Activated T-helper 2 cell treated with anti-CD3 and anti-CD28 coated beads, Interferon-gamma antibody, Interleukin-2, Interleukin-4, amounts not matched to agents 10 μg/mL and 5 μg/mL and 100 μg/mL, durations not matched to agents 14 hours and 24 hours and 36 hours (primary cell): ENCODE measurements around the gene ZBTB3. TPM values are rescaled to one million over a fixed set of nuclear protein-coding genes. Genes with fewer than 3 reads are reported as not detected.

Experiments used
- DNase-seq: peaks from one replicate; pipeline ENCODE4 v3.0.0; 2021; ENCODE audit warnings: low spot score
- H3K27ac Mint-ChIP-seq: one replicate; pipeline ENCODE4 v1.8.0; 2021; ENCODE audit warnings: mixed read lengths
- H3K27me3 Mint-ChIP-seq: one replicate; pipeline ENCODE4 v1.8.0; 2021; ENCODE audit warnings: low read depth, mixed read lengths
- H3K36me3 Mint-ChIP-seq: one replicate; pipeline ENCODE4 v1.8.0; 2021; ENCODE audit warnings: low read depth, mixed read lengths
- H3K4me1 Mint-ChIP-seq: one replicate; pipeline ENCODE4 v1.8.0; 2021; ENCODE audit warnings: low read depth, mixed read lengths
- H3K4me3 Mint-ChIP-seq: one replicate; pipeline ENCODE4 v1.8.0; 2021; ENCODE audit warnings: low read depth, mild to moderate bottlenecking, moderate library complexity, mixed read lengths
- H3K9me3 Mint-ChIP-seq: one replicate; pipeline ENCODE4 v1.8.0; 2021; ENCODE audit warnings: mixed read lengths
- intact Hi-C: fragments of 100-400 bp; cut with micrococcal nuclease; formaldehyde crosslinking; loops from one replicate; pipeline ENCODE4 v1.15.1; 2023
- total RNA-seq: library from RNA; stranded (reverse); gene quantifications from 2 replicates; pipeline ENCODE4 v1.2.3, GENCODE V29; 2022

The ZBTB3 gene
- 7.3 and 9.3 TPM in 2 replicates for total RNA-seq

DNA sequence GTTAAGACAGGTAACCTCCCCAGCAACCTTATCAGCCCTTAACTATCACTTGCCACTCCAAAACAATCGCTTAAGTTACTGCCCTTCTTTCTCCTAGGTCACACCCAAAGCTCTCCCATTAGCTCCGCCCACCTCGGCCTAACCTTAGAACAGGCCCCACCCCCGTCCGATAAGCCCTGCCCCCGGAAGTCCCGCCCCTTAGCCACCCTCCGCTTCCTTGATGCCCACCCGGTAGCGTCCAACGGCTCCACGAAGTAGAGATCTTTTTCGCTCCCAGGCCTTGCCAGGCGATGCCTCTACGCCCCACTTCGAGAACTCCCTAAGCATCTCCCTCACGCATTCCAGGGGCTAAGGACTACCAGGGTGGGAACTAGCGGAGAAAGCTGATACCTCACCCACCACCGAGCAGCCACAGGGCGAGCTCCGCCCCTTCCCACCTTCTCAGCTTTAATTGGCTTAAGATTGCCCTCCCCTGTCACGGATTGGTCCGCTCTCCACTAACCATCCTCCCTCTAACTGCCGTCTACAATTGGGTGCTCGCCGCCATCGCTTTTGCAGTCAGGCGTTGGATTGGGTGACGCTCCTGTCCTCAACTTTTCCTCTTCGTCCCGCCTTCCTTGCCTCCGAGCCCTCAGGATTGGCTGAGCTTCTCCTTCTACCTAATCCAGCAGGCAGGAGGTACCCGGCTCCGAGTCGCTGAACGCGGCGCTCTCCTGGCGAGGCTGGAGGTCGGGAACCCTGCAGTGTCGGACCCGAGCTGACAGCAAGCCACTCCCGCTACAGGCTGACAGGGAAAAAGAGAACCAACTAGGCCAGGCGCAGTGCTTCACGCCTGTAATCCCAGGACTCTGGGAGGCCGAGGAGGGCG lies at the start of gene ZBTB3:
TSS of gene ZBTB3 (minus strand) at position 425 of the 868 bp plus-strand sequence. CDS start 496 bp downstream, outside the sequence.
- no peaks in the 10 kb centered on the region for H3K27me3 Mint-ChIP-seq
- H3K36me3 Mint-ChIP-seq: peaks cover 8% of the 10 kb centered on the region
- H3K4me1 Mint-ChIP-seq: peaks cover 5% of the 10 kb centered on the region
- peak within 1 kb of the TSS; percentile 93 for H3K27ac Mint-ChIP-seq
- H3K9me3 Mint-ChIP-seq: no peaks in the 10 kb centered on the region
- intact Hi-C loops: loop anchor here (1.0 to 2.0 kb wide), 6 partner anchors 7 to 77 kb away; partner anchors contain the start of genes NXF1, POLR2G, TAF6L and TMEM179B
- H3K4me3 Mint-ChIP-seq: peak within 1 kb of the TSS; percentile 85
- DNase-seq: peak; percentile 98

- peaks cover 81% of the 10 kb centered on the region for H3K36me3 Mint-ChIP-seq
- no peak overlapping the region for H3K4me3 Mint-ChIP-seq
- no peaks in the 10 kb centered on the region for H3K27me3 Mint-ChIP-seq
- DNase-seq: no peak
- intact Hi-C loops: no loop called here
- H3K4me1 Mint-ChIP-seq: peaks cover 25% of the 10 kb centered on the region
- H3K9me3 Mint-ChIP-seq: no peaks in the 10 kb centered on the region
- H3K27ac Mint-ChIP-seq: no peak overlapping the region
These were observed 47.1 kb upstream of the ZBTB3 start for GRCh38 chr11:62801071-62801470.

- Mint-ChIP-seq H3K36me3 (peaks cover 93% of the 10 kb centered on the region), H3K9me3 (no peaks in the 10 kb centered on the region), H3K4me1 (peaks cover 23% of the 10 kb centered on the region), H3K27ac (no peak overlapping the region), H3K27me3 (no peaks in the 10 kb centered on the region), H3K4me3 (no peak overlapping the region)
- DNase-seq: no peak
- intact Hi-C loops: no loop called here
These were observed 45.5 kb upstream of the ZBTB3 start for GRCh38 chr11:62799486-62799885.

DNA sequence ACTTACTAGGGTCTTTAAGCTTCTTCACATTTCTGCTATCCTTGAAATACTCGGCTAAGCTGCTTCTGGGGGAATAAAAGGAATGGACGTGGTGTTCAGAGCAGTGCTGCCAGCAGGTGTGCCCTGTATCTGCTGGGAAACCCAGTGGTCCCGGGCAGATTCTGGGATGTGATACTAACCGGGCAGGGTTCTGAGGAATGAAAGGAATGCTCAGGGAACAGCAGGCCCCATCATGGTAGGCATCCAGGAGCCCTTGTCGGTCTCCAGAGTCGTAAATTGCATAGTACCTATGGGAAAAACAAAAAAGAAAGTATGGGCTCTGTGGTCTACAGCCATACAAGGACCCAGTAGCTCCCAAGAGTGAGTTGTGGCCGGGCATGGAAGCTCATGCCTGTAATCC lies 42.3 kb upstream of the ZBTB3 start:
- intact Hi-C loops: no loop called here
- Mint-ChIP-seq H3K27ac (no peak overlapping the region), H3K9me3 (no peaks in the 10 kb centered on the region), H3K36me3 (peaks cover 85% of the 10 kb centered on the region), H3K27me3 (no peaks in the 10 kb centered on the region), H3K4me3 (no peak overlapping the region), H3K4me1 (peaks cover 14% of the 10 kb centered on the region)
- no peak for DNase-seq

GRCh38 chr11:62794201-62794775 lies 40.3 kb upstream of the ZBTB3 start:
- Mint-ChIP-seq H3K36me3 (peaks cover 86% of the 10 kb centered on the region), H3K9me3 (no peaks in the 10 kb centered on the region), H3K4me1 (peaks cover 29% of the 10 kb centered on the region), H3K4me3 (no peak overlapping the region), H3K27ac (no peak overlapping the region), H3K27me3 (no peaks in the 10 kb centered on the region)
- DNase-seq: no peak
- intact Hi-C loops: no loop called here

DNA sequence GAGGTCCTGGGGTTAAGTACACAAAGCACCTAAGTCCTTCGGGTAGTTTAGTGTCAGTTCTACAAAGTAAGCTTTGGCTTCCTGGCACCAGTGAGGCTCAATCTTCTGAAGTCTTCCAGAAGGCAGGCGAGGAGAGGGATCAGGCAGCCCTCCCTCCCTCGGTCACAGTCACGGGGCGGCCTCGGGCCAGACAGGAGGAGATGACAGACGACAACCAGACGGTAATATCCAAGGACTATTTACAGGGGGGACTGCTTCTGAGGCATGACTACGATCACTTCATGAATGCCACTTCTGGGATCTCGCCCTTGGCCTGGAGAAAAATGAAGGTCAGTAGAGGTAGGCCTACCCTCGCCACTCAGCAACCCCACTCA lies 38.2 kb upstream of the ZBTB3 start:
- H3K27me3 Mint-ChIP-seq: no peaks in the 10 kb centered on the region

GRCh38 chr11:62791501-62792201 lies 37.7 kb upstream of the ZBTB3 start, which contains the start of gene TMEM223:
TMEM223 (minus strand) TSS chr11:62792006; CDS start chr11:62791994, 12 bp downstream.
- H3K36me3 Mint-ChIP-seq: peaks cover 77% of the 10 kb centered on the region
- DNase-seq: peak; percentile 87
- no peaks in the 10 kb centered on the region for H3K27me3 Mint-ChIP-seq
- peaks cover 40% of the 10 kb centered on the region for H3K4me1 Mint-ChIP-seq
- peak within 1 kb of the TSS; percentile 89 for H3K27ac Mint-ChIP-seq
- H3K9me3 Mint-ChIP-seq: no peaks in the 10 kb centered on the region
- peak within 1 kb of the TSS; percentile 87 for H3K4me3 Mint-ChIP-seq
- intact Hi-C loops: loop anchor here (1.0 kb wide), 1 partner anchor 14 kb away; the partner anchor contains the start of gene NXF1

More for the DNA sequence above, 38.2 kb upstream of the ZBTB3 start:
- Mint-ChIP-seq H3K4me1 (peaks cover 40% of the 10 kb centered on the region), H3K4me3 (peak overlapping the region; percentile 87), H3K9me3 (no peaks in the 10 kb centered on the region), H3K36me3 (peaks cover 83% of the 10 kb centered on the region), H3K27ac (peak overlapping the region; percentile 89)
- no peak for DNase-seq
- intact Hi-C loops: loop anchor here (1.0 kb wide), 1 partner anchor 13 kb away; the partner anchor contains the start of gene NXF1

DNA sequence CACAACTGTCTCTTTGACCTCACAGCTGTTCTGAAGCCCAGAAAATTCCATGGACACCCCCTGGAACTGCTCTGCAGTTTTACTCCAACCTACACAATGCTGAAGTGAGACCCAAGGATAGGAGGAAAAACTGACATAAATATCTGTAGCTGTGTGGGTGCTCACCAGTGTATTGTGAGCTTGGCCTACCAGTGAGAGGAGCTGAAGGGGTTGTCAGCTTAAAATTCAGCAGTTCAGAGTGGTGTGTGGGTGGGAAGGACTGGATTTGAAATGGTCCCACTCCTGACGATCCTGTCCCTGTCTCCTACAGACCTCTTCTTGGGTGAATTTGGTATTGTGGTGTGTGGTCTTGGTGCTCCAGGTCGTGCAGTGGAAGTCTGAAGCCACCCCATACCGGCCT lies 35.6 kb upstream of the ZBTB3 start:
- H3K36me3 Mint-ChIP-seq: peaks cover 57% of the 10 kb centered on the region
- H3K4me3 Mint-ChIP-seq: peak overlapping the region; percentile 90
- no peak for DNase-seq
- no peaks in the 10 kb centered on the region for H3K9me3 Mint-ChIP-seq
- H3K4me1 Mint-ChIP-seq: peaks cover 49% of the 10 kb centered on the region
- H3K27ac Mint-ChIP-seq: peak overlapping the region; percentile 69
- intact Hi-C loops: no loop called here
- H3K27me3 Mint-ChIP-seq: no peaks in the 10 kb centered on the region

DNA sequence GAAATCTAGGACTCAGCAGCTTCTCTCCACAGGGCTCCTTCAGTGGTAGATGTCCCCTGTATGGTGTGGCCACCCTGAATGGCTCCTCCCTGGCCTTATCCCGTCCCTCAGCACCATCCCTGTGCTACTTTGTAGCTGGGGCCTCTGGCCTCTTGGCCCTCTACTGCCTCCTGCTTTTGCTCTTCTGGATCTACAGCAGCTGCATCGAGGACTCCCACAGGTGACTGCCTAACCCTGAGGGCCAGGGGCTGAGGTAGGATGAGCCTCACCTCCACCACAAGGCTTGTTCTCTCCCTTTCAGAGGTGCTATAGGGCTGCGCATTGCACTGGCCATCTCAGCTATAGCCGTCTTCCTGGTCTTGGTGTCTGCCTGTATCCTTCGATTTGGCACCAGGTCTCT lies 35.0 kb upstream of the ZBTB3 start:
- DNase-seq: no peak
- Mint-ChIP-seq H3K36me3 (peaks cover 51% of the 10 kb centered on the region), H3K9me3 (no peaks in the 10 kb centered on the region), H3K4me1 (peaks cover 45% of the 10 kb centered on the region), H3K4me3 (peak overlapping the region; percentile 90), H3K27ac (peak overlapping the region; percentile 69), H3K27me3 (no peaks in the 10 kb centered on the region)
- intact Hi-C loops: no loop called here

DNA sequence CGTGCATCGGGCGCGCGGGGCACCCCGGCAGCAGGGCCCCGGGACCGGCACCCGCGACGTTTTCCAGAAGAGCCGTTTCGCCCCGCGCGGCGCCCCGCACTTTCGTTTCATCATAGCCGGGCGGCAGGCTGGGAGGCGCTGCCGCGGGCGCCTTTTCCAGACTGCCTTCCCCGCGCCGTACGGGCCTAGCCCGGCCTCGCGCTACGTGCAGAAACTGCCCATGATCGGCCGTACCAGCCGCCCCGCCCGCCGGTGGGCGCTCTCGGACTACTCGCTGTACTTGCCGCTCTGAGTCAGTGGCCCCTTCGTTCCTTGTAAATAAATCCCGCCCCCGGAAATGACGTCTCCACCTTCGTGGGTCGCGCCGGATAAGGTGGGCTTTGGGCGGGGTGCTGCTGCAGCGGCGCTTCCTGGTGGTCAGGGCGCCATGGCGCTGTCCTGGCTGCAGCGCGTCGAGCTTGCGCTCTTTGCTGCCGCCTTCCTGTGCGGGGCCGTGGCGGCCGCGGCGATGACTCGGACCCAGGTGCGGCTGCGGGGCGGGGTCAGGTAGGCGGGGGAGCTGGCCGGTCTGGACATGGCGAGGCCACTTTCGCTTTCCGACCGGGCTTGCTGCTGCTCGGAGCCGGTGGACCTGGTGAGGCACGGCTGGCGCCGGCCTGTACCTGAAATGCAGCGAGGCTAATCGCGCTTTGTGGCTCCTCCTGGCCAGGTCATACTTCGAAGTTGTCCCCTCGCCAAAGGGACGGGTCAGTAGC lies 33.2 kb upstream of the ZBTB3 start, which contains the start of gene TMEM179B:
TSS of gene TMEM179B (plus strand) at position 398 of the 755 bp plus-strand sequence. CDS start at position 428, 30 bp downstream.
- intact Hi-C loops: loop anchor here (1.0 to 2.0 kb wide), 7 partner anchors 16 to 93 kb away; partner anchors contain the start of genes HNRNPUL2, NXF1, SLC3A2 and STX5
- Mint-ChIP-seq H3K9me3 (no peaks in the 10 kb centered on the region), H3K36me3 (peaks cover 51% of the 10 kb centered on the region), H3K4me1 (peaks cover 39% of the 10 kb centered on the region), H3K4me3 (peak within 1 kb of the TSS; percentile 90), H3K27me3 (no peaks in the 10 kb centered on the region), H3K27ac (peak within 1 kb of the TSS; percentile 91)
- DNase-seq: peak; percentile 95

DNA sequence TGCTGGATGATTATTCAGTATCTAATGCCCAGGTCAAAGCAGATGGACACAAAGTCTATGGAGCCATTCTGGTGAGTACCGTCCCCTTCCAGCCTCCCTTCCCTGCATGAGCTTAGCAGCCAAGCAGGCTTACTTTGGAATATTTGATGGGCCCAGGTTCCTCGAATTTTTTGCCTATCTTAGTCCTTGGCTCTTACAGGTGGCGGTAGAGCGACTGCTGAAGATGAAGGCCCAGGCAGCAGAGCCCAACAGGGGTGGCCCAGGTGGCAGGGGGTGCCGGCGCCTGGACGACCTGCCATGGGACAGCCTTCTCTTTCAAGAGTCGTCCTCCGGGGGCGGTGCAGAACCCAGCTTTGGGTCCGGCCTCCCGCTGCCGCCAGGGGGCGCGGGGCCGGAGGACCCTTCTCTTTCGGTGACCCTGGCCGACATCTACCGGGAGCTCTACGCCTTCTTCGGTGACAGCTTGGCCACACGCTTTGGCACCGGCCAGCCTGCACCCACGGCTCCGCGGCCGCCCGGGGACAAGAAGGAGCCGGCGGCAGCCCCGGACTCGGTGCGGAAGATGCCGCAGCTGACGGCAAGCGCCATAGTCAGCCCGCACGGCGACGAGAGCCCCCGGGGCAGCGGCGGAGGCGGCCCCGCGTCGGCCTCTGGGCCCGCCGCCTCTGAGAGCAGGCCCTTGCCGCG lies 32.5 kb upstream of the ZBTB3 start:
- H3K27ac Mint-ChIP-seq: peak overlapping the region; percentile 69
- no peaks in the 10 kb centered on the region for H3K9me3 Mint-ChIP-seq
- DNase-seq: peak; percentile 81
- H3K4me3 Mint-ChIP-seq: peak overlapping the region; percentile 79
- no peaks in the 10 kb centered on the region for H3K27me3 Mint-ChIP-seq
- H3K4me1 Mint-ChIP-seq: peaks cover 36% of the 10 kb centered on the region
- peaks cover 46% of the 10 kb centered on the region for H3K36me3 Mint-ChIP-seq
- intact Hi-C loops: loop anchor here (1.0 to 2.0 kb wide), 8 partner anchors 15 to 94 kb away; partner anchors contain the start of genes HNRNPUL2, NXF1, SLC3A2 and STX5
